ENCODE data around the gene CILP.
A peak's percentile ranks its signal among the peaks of the same experiment; 100 is the strongest.

The CILP gene

GRCh38 chr15:65223996-65224395, 12.7 kb upstream of the CILP start:
- H3K4me3 ChIP-seq (ENCODE audit: low read length), result no peak overlapping the region
- TF ChIP-seq, protein P1, sequence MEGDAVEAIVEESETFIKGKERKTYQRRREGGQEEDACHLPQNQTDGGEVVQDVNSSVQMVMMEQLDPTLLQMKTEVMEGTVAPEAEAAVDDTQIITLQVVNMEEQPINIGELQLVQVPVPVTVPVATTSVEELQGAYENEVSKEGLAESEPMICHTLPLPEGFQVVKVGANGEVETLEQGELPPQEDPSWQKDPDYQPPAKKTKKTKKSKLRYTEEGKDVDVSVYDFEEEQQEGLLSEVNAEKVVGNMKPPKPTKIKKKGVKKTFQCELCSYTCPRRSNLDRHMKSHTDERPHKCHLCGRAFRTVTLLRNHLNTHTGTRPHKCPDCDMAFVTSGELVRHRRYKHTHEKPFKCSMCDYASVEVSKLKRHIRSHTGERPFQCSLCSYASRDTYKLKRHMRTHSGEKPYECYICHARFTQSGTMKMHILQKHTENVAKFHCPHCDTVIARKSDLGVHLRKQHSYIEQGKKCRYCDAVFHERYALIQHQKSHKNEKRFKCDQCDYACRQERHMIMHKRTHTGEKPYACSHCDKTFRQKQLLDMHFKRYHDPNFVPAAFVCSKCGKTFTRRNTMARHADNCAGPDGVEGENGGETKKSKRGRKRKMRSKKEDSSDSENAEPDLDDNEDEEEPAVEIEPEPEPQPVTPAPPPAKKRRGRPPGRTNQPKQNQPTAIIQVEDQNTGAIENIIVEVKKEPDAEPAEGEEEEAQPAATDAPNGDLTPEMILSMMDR (IDR thresholded peaks at IDR 0.05; ENCODE audit: insufficient read depth, low read depth, low read length, missing control alignments), result no peak
- DNase-seq (ENCODE audit: low read depth), result no peak

- TF ChIP-seq, protein P1 (IDR thresholded peaks at IDR 0.05; ENCODE audit: insufficient read depth, low read depth, low read length, missing control alignments), result no peak
- peak; percentile 24 for DNase-seq (ENCODE audit: low read depth)
- H3K4me3 ChIP-seq (ENCODE audit: low read length), result no peak overlapping the region
Measured at GRCh38 chr15:65222891-65223290, 11.6 kb upstream of the CILP start.

GRCh38 chr15:65221697-65222096, 10.4 kb upstream of the CILP start:
- no peak overlapping the region for H3K4me3 ChIP-seq (ENCODE audit: low read length)
- TF ChIP-seq, protein P1 (IDR thresholded peaks at IDR 0.05; ENCODE audit: insufficient read depth, low read depth, low read length, missing control alignments), result no peak
- no peak for DNase-seq (ENCODE audit: low read depth)

DNA sequence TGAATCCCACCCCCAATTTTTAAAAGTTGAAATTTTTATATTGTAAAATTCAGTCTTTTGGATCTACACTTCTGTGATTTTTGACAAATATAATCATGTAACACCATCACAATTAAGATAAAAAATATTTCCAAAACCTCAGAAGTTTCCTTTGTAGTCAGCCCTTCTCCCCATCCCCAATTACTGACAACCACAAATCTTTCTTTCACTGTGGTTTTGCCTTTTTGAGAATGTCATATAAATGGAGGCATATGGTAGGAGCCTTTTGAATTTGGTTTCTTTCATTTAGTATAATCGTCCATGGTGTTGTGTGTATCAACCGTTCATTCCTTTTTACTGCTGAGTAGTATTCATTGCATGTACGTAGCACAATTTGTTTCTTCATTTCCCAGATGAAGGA, 7.9 kb upstream of the CILP start:
- H3K4me3 ChIP-seq (ENCODE audit: low read length), result no peak overlapping the region
- no peak for DNase-seq (ENCODE audit: low read depth)
- TF ChIP-seq, protein P1 (IDR thresholded peaks at IDR 0.05; ENCODE audit: insufficient read depth, low read depth, low read length, missing control alignments), result no peak

GRCh38 chr15:65217526-65218482, 6.5 kb upstream of the CILP start:
- no peak overlapping the region for H3K4me3 ChIP-seq (ENCODE audit: low read length)
- DNase-seq (ENCODE audit: low read depth), result no peak
- TF ChIP-seq, protein P1 (IDR thresholded peaks at IDR 0.05; ENCODE audit: insufficient read depth, low read depth, low read length, missing control alignments), result no peak

GRCh38 chr15:65215496-65215895, 4.2 kb upstream of the CILP start:
- no peak for DNase-seq (ENCODE audit: low read depth)
- TF ChIP-seq, protein P1 (IDR thresholded peaks at IDR 0.05; ENCODE audit: insufficient read depth, low read depth, low read length, missing control alignments), result no peak
- no peak overlapping the region for H3K4me3 ChIP-seq (ENCODE audit: low read length)
